ENCODE data around the gene CCDC24.

- TF ChIP-seq FOXM1 (IDR thresholded peaks at IDR 0.05; ENCODE audit: borderline replicate concordance, low read depth) (no peak), EP300 (IDR thresholded peaks at IDR 0.05; ENCODE audit: borderline replicate concordance) (no peak), REST (IDR thresholded peaks at IDR 0.05; ENCODE audit: low read depth) (no peak), CREB1 (IDR thresholded peaks at IDR 0.05; ENCODE audit: low read depth) (no peak), CEBPB (IDR thresholded peaks at IDR 0.05) (no peak)
These were observed 6.5 kb upstream of the CCDC24 start for GRCh38 chr1:43984855-43985254.
